Neutrophil (primary cell): ENCODE measurements around the gene APOBR.

Source experiments
- H3K27ac ChIP-seq: fragments of 200-600 bp; sonication (generic); 2 replicates; pipeline ENCODE4 v1.5.1; 2016; ENCODE audit warnings: mild to moderate bottlenecking, moderate library complexity
- H3K27me3 ChIP-seq: fragments of 200-600 bp; sonication (generic); 2 replicates; pipeline ENCODE4 v1.6.0; 2016; ENCODE audit warnings: mild to moderate bottlenecking
- H3K36me3 ChIP-seq: fragments of 200-600 bp; sonication (generic); 2 replicates; pipeline ENCODE4 v1.5.1; 2017
- H3K4me1 ChIP-seq, 2 experiments: fragments of 200-600 bp in 1 of 2; sonication (generic) in 1 of 2; 1 replicate in 1 of 2; 2 replicates in 1 of 2; pipeline versions ENCODE4 v1.5.1 to v1.6.1; 2013 to 2016; ENCODE audit warnings: low read depth in 1 of 2, low read length in 1 of 2, mild to moderate bottlenecking in 1 of 2, moderate library complexity in 1 of 2; ENCODE audit not compliant: control insufficient read depth in 1 of 2, insufficient read depth in 1 of 2
- H3K4me3 ChIP-seq, 2 experiments: fragments of 200-600 bp in 1 of 2; sonication (generic) in 1 of 2; 1 replicate in 1 of 2; 2 replicates in 1 of 2; pipeline ENCODE4 v1.5.1; 2013 to 2016; ENCODE audit warnings: low read depth in 1 of 2, low read length in 1 of 2, mild to moderate bottlenecking in 1 of 2, moderate library complexity in 1 of 2
- H3K9me3 ChIP-seq: fragments of 200-600 bp; sonication (generic); 2 replicates; pipeline ENCODE4 v1.5.1; 2016
- CTCF ChIP-seq: fragments of 200-600 bp; sonication (generic); IDR thresholded peaks from 2 replicates; pipeline ENCODE4 v1.5.1; 2016; ENCODE audit warnings: antibody characterized with exemption

APOBR gene

GRCh38 chr16:28511031-28511430 is 16.6 kb downstream of the APOBR start:
- no peaks in the 10 kb centered on the region for H3K9me3 ChIP-seq
- H3K4me1 ChIP-seq, result peaks cover 24 to 25% of the 10 kb centered on the region in 2 experiments
- H3K4me3 ChIP-seq, result no peak overlapping the region
- no peaks in the 10 kb centered on the region for H3K36me3 ChIP-seq
- no peak for TF ChIP-seq CTCF
- no peak overlapping the region for H3K27ac ChIP-seq
- H3K27me3 ChIP-seq, result no peaks in the 10 kb centered on the region

DNA sequence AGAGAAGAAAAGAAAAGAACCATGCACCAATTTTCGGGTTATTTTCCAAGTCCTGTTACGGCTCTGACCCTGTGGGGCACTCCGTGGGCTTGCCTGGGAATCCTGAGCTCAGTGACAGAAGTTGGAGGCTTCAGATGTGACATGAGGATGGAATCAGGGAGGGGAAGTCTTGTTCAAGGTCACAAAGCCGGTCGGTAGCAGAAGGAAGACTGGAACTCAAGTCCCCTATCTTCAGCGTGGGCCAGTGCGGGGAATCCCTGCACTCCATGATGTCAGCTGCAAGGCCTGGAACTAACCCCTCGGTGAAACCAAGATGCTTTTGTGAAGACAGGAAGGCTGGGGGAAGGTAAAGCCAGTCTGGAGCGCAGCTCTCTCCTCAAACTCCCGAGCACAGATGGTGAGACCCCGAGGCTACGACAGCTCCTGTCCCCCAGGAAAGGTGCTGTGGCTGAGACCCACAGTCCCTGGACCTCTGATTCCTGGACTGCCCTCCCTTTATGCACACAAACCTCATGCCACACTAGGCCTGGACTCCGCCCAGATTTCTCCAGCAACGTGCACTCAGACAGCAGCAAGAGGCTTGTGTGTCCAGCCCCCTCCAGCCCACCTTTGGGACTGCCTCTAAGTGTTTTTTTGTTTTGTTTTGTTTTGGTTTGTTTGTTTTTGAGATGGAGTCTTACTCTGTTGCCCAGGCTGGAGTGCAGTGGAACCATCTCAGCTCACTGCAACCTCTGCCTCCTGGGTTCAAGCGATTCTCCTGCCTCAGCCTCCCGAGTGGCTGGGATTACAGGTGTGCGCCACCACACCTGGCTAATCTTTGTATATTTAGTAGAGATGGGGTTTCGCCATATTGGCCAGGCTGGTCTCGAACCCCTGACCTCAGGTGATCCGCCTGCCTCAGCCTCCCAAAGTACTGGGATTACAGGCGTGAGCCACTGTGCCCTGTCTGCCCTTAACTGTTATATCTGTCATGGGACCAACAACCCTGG is 17.7 kb downstream of the APOBR start:
- no peak overlapping the region for H3K4me3 ChIP-seq
- no peak overlapping the region for H3K27ac ChIP-seq
- no peaks in the 10 kb centered on the region for H3K36me3 ChIP-seq
- peaks cover 13 to 14% of the 10 kb centered on the region in 2 experiments for H3K4me1 ChIP-seq
- no peaks in the 10 kb centered on the region for H3K9me3 ChIP-seq
- no peak for TF ChIP-seq CTCF
- H3K27me3 ChIP-seq, result no peaks in the 10 kb centered on the region

DNA sequence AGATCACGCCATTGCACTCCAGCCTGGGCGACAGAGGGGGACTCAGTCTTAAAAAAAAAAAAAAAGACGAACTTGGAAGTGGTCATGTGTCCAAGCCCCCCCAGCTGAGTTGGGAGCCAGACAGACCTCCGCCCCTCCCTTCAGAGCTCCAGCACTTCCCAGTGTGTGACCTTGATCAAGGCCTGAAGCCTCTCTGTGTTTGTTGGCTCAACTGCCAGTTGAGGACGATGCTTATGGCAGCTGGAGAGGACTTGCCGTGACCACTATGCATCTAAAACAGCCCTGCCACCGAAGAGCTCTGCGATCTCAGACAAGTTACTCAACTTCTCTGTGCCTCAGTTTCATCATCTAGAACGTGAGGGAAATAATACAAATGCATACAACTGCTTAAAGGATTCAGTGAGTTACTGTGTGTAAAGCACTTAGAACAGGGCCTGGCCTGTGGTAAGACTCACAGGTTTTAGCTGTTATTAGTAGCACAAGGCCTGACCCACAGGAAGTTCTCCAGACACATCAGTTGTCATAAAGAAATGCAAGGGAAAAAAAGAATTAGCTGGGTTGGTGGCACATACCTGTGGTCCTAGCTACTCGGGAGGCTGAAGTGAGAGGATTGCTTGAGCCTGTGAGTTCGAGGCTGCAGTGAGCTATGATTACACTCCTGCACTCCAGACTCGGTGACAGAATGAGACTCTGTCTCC is 19.2 kb downstream of the APOBR start:
- Histone ChIP-seq H3K36me3 (no peaks in the 10 kb centered on the region), H3K4me3 (no peak overlapping the region), H3K9me3 (no peaks in the 10 kb centered on the region), H3K27ac (no peak overlapping the region), H3K4me1 (no peaks in the 10 kb centered on the region), H3K27me3 (no peaks in the 10 kb centered on the region)
- no peak for TF ChIP-seq CTCF

DNA sequence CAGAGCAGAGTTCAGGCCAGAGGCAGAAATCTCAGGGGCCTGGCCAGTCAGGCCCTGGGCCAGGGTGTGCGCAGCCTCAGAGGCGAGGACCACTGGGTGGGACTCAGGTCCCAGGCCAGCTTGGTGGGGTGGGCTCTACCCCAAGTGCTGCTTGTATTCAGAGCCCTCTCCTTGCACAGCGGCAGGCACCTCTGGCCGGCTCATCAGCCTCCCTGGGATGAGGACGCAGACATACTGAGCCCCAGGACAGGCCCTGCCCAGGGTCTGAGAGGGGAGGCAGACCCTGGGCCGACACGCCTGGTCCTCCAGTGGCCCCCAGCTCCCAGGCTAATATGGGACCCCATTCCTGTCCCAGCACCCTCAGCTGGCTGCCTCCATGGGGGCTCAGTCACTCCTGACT is 19.8 kb downstream of the APOBR start:
- no peak for TF ChIP-seq CTCF
- Histone ChIP-seq H3K36me3 (no peaks in the 10 kb centered on the region), H3K4me1 (no peaks in the 10 kb centered on the region), H3K9me3 (no peaks in the 10 kb centered on the region), H3K27me3 (no peaks in the 10 kb centered on the region), H3K27ac (no peak overlapping the region), H3K4me3 (no peak overlapping the region)

GRCh38 chr16:28520672-28521071 is 26.2 kb downstream of the APOBR start:
- Histone ChIP-seq H3K4me1 (peaks cover 8% of the 10 kb centered on the region in 2 experiments), H3K27me3 (no peaks in the 10 kb centered on the region), H3K36me3 (no peaks in the 10 kb centered on the region), H3K4me3 (no peak overlapping the region), H3K9me3 (no peaks in the 10 kb centered on the region), H3K27ac (no peak overlapping the region)
- no peak for TF ChIP-seq CTCF
